ENCODE results near the gene UGGT2. TPM values are rescaled to one million over a fixed set of nuclear protein-coding genes. Genes with fewer than 3 reads are reported as not detected.
"Not testable (repeated sequence)": the region's sequence is repeated elsewhere in the genome, so short reads cannot be mapped to it uniquely, and the experiment has no call there.

UGGT2 gene
- total and polyA plus RNA-seq, 4 donors, result 7.6 to 60.2 (median 16.3) TPM

- H3K4me1 ChIP-seq (ENCODE audit: control insufficient read depth in 5 of 5, insufficient read depth in 5 of 5, low read length in 5 of 5), result no peaks in the 10 kb centered on the region
- DNase-seq (no peak), ATAC-seq (ENCODE audit: insufficient read depth, low FRiP score) (no peak)
- H3K27me3 ChIP-seq (ENCODE audit: control insufficient read depth in 3 of 3, insufficient read depth in 3 of 3, low read length in 2 of 3), result no peaks in the 10 kb centered on the region
- TF ChIP-seq, protein P1, sequence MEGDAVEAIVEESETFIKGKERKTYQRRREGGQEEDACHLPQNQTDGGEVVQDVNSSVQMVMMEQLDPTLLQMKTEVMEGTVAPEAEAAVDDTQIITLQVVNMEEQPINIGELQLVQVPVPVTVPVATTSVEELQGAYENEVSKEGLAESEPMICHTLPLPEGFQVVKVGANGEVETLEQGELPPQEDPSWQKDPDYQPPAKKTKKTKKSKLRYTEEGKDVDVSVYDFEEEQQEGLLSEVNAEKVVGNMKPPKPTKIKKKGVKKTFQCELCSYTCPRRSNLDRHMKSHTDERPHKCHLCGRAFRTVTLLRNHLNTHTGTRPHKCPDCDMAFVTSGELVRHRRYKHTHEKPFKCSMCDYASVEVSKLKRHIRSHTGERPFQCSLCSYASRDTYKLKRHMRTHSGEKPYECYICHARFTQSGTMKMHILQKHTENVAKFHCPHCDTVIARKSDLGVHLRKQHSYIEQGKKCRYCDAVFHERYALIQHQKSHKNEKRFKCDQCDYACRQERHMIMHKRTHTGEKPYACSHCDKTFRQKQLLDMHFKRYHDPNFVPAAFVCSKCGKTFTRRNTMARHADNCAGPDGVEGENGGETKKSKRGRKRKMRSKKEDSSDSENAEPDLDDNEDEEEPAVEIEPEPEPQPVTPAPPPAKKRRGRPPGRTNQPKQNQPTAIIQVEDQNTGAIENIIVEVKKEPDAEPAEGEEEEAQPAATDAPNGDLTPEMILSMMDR (IDR thresholded peaks at IDR 0.05; ENCODE audit: control extremely low read depth, extremely low read depth), result no peak
- peaks cover 15 to 21% (median 17%) of the 10 kb centered on the region in 4 donors for H3K36me3 ChIP-seq (ENCODE audit: control insufficient read depth in 4 of 4, insufficient read depth in 4 of 4, low read length in 4 of 4)
- H3K4me3 ChIP-seq, result no peak overlapping the region
- H3K9me3 ChIP-seq (ENCODE audit: control insufficient read depth in 4 of 4, insufficient read depth in 3 of 4, low read length in 3 of 4), result no peaks in the 10 kb centered on the region
- 92 to 94% methylated on average over 3 of the region's 3 CpGs for WGBS, 2 donors
- no peak overlapping the region for H3K9ac ChIP-seq (ENCODE audit: insufficient read depth in 1 of 2, low read length in 2 of 2)
- H3K27ac ChIP-seq (ENCODE audit: low read depth in 1 of 2, low read length in 1 of 2), result no peak overlapping the region
Observed at GRCh38 chr13:95793781-95794180, 259.4 kb downstream of the UGGT2 start.

- Histone ChIP-seq H3K4me3 (no peak overlapping the region), H3K36me3 (ENCODE audit: control insufficient read depth in 4 of 4, insufficient read depth in 4 of 4, low read length in 4 of 4) (peaks cover 15 to 24% (median 20%) of the 10 kb centered on the region in 4 donors), H3K4me1 (ENCODE audit: control insufficient read depth in 5 of 5, insufficient read depth in 5 of 5, low read length in 5 of 5) (no peaks in the 10 kb centered on the region), H3K9ac (ENCODE audit: insufficient read depth in 1 of 2, low read length in 2 of 2) (no peak overlapping the region), H3K27me3 (ENCODE audit: control insufficient read depth in 3 of 3, insufficient read depth in 3 of 3, low read length in 2 of 3) (no peaks in the 10 kb centered on the region), H3K9me3 (ENCODE audit: control insufficient read depth in 4 of 4, insufficient read depth in 3 of 4, low read length in 3 of 4) (no peaks in the 10 kb centered on the region), H3K27ac (ENCODE audit: low read depth in 1 of 2, low read length in 1 of 2) (no peak overlapping the region)
- TF ChIP-seq, protein P1 (IDR thresholded peaks at IDR 0.05; ENCODE audit: control extremely low read depth, extremely low read depth), result no peak
- ATAC-seq (ENCODE audit: insufficient read depth, low FRiP score) (no peak), DNase-seq (no peak)
- WGBS, 2 donors, result 86 to 89% methylated on average over 3 of the region's 3 CpGs
Observed at GRCh38 chr13:95793018-95793555, 260.1 kb downstream of the UGGT2 start.

DNA sequence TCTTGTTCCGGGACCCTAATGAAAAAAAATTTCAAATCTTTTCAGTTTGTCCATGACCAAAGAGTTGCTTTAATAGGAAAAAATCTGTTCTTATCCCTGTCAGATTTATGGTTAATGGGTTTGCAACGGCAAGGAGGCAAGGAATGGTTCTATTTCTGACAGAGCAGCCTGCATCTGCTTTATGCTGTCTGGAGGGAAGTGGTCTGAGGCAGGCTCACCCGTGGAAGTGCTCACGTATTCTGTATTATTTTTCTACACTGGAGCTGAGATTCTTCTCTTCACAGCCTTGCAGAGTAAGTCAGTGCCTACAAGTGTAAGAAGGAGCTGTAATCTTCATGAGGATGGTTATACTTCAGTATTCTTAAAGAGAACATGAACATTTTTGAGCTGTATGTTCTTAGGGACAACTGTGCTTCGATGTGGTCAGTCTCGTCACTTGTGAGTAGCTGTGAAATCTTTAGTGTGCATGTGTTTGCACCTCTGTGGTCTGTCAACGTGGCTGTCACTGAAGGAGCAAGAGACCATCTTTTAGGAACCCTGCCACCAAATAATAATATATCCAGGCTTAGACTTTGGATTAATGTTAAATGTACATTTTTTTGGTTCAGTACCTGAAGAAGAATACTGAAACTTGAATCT is 262.0 kb downstream of the UGGT2 start:
- Histone ChIP-seq H3K9ac (ENCODE audit: insufficient read depth in 1 of 2, low read length in 2 of 2) (no peak overlapping the region), H3K27ac (ENCODE audit: low read depth in 1 of 2, low read length in 1 of 2) (no peak overlapping the region), H3K9me3 (ENCODE audit: control insufficient read depth in 4 of 4, insufficient read depth in 3 of 4, low read length in 3 of 4) (no peaks in the 10 kb centered on the region), H3K27me3 (ENCODE audit: control insufficient read depth in 3 of 3, insufficient read depth in 3 of 3, low read length in 2 of 3) (no peaks in the 10 kb centered on the region), H3K4me3 (no peak overlapping the region), H3K4me1 (ENCODE audit: control insufficient read depth in 5 of 5, insufficient read depth in 5 of 5, low read length in 5 of 5) (no peaks in the 10 kb centered on the region), H3K36me3 (ENCODE audit: control insufficient read depth in 4 of 4, insufficient read depth in 4 of 4, low read length in 4 of 4) (peaks cover 15 to 30% (median 24%) of the 10 kb centered on the region in 4 donors)
- no peak for ATAC-seq (ENCODE audit: insufficient read depth, low FRiP score)
- DNase-seq, result no peak
- TF ChIP-seq, protein P1 (IDR thresholded peaks at IDR 0.05; ENCODE audit: control extremely low read depth, extremely low read depth), result no peak
- 90% methylated on average over 7 of the region's 7 CpGs for WGBS, 2 donors

- DNase-seq; H3K9ac ChIP-seq (ENCODE audit: insufficient read depth in 1 of 2, low read length in 2 of 2); H3K27ac ChIP-seq (ENCODE audit: low read depth in 1 of 2, low read length in 1 of 2); H3K4me1 ChIP-seq (ENCODE audit: control insufficient read depth in 5 of 5, insufficient read depth in 5 of 5, low read length in 5 of 5); H3K4me3 ChIP-seq; H3K9me3 ChIP-seq (ENCODE audit: control insufficient read depth in 4 of 4, insufficient read depth in 3 of 4, low read length in 3 of 4); H3K27me3 ChIP-seq (ENCODE audit: control insufficient read depth in 3 of 3, insufficient read depth in 3 of 3, low read length in 2 of 3); ATAC-seq (ENCODE audit: insufficient read depth, low FRiP score): not testable (repeated sequence)
- peaks cover 15 to 30% (median 25%) of the 10 kb centered on the region in 4 donors for H3K36me3 ChIP-seq (ENCODE audit: control insufficient read depth in 4 of 4, insufficient read depth in 4 of 4, low read length in 4 of 4)
Observed at GRCh38 chr13:95789315-95789714, 263.9 kb downstream of the UGGT2 start.
